Lung (tissue), 12 donors: ENCODE results near the gene PLEKHG3. TPM values are rescaled to one million over a fixed set of nuclear protein-coding genes. Genes with fewer than 3 reads are reported as not detected.
"Not testable (repeated sequence)": the region's sequence is repeated elsewhere in the genome, so short reads cannot be mapped to it uniquely, and the experiment has no call there.

Experiments used
- ATAC-seq: fragments of 200-7000 bp; cut with Tn5 transposase; one replicate; pipeline ENCODE4 v1.9.1; 2020; ENCODE audit warnings: moderate number of reproducible peaks; ENCODE audit not compliant: insufficient read depth, low FRiP score
- DNase-seq, 3 donors: peaks; one replicate each; pipeline ENCODE4 v3.0.0-alpha.2; 2013 to 2017
- H3K27ac ChIP-seq, 2 donors: one replicate each; pipeline ENCODE4 v1.5.1; 2013; ENCODE audit warnings: mild to moderate bottlenecking in 2 of 2, moderate library complexity in 2 of 2, control low read depth in 1 of 2, inconsistent platforms in 1 of 2, low read depth in 1 of 2, low read length in 1 of 2
- H3K27me3 ChIP-seq, 3 donors: one replicate each; pipeline ENCODE4 v1.5.1; 2013; ENCODE audit warnings: low read length in 2 of 3; ENCODE audit not compliant: control insufficient read depth in 3 of 3, insufficient read depth in 3 of 3
- H3K36me3 ChIP-seq, 4 donors: one replicate each; pipeline ENCODE4 v1.5.1; 2013; ENCODE audit warnings: low read length in 4 of 4, mild to moderate bottlenecking in 1 of 4, moderate library complexity in 1 of 4; ENCODE audit not compliant: control insufficient read depth in 4 of 4, insufficient read depth in 4 of 4
- H3K4me1 ChIP-seq, 5 donors: one replicate each; pipeline ENCODE4 v1.5.1; 2013; ENCODE audit warnings: low read length in 5 of 5, mild to moderate bottlenecking in 2 of 5, moderate library complexity in 1 of 5; ENCODE audit not compliant: control insufficient read depth in 5 of 5, insufficient read depth in 5 of 5
- H3K4me3 ChIP-seq: one replicate; pipeline ENCODE4 v1.5.1; 2013; ENCODE audit warnings: mild to moderate bottlenecking, control low read depth, moderate library complexity
- H3K9ac ChIP-seq, 2 donors: one replicate each; pipeline ENCODE4 v1.5.1; 2013; ENCODE audit warnings: low read length in 2 of 2, control low read depth in 1 of 2; ENCODE audit not compliant: insufficient read depth in 1 of 2
- H3K9me3 ChIP-seq, 4 donors: one replicate each; pipeline ENCODE4 v1.5.1; 2013; ENCODE audit warnings: low read length in 3 of 4, mild to moderate bottlenecking in 1 of 4, moderate library complexity in 1 of 4; ENCODE audit not compliant: control insufficient read depth in 4 of 4, insufficient read depth in 3 of 4
- WGBS, 2 donors: extraction: QIAGEN DNeasy Blood & Tissue Kit; methylation state at CpG; one replicate each; pipeline ENCODE4 v1.1.7; 2013; 5-methylcytosine and 5-hydroxymethylcytosine counted together
- polyA plus RNA-seq, 2 donors: library from polyadenylated mRNA; stranded (reverse); fragments of 200-250 nt; gene quantifications; one replicate each; pipeline ENCODE4 v1.2.1, GENCODE V29; 2013
- total RNA-seq, 2 donors: library from RNA; depleted of rRNA in 1 of 2; stranded (reverse); fragments of >200 nt in 1 of 2; gene quantifications; one replicate each; pipeline ENCODE4 v1.2.1, GENCODE V29; 2014 to 2021
- TF ChIP-seq, protein P1 (sequence below): IDR thresholded peaks from 2 replicates; pipeline ENCODE4 v1.5.1; 2012; ENCODE audit warnings: mild to moderate bottlenecking; ENCODE audit errors: control extremely low read depth, extremely low read depth
- donor health status: control.
- donor health status: control.
- donor health status: Bipolar disorder and iron deficiency.
- donor health status: healthy.
- donor health status: DM: yes; HTN: yes; CAD: no.

PLEKHG3 gene
- total and polyA plus RNA-seq, 4 donors = 11.0 to 43.5 (median 21.5) TPM

DNA sequence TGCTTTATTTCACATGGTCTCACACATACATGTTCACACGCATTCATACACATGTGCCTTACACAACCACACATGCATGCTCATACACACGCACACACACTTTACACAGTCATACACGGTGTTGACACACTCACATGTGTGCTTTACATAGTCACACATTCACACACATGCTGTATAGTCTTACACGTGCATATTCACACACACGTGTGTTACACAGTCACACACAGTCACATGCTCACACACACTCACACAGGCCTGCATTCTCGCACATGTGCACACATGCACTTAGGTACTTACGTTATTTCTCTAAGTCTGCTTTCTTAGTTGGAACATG is 18.0 kb upstream of the PLEKHG3 start:
- Histone ChIP-seq H3K27me3 (no peaks in the 10 kb centered on the region), H3K9me3 (no peaks in the 10 kb centered on the region), H3K9ac (no peak overlapping the region), H3K4me3 (no peak overlapping the region), H3K4me1 (peaks cover 0 to 11% (median 2%) of the 10 kb centered on the region in 5 donors), H3K36me3 (no peaks in the 10 kb centered on the region), H3K27ac (no peak overlapping the region)
- TF ChIP-seq, protein P1, sequence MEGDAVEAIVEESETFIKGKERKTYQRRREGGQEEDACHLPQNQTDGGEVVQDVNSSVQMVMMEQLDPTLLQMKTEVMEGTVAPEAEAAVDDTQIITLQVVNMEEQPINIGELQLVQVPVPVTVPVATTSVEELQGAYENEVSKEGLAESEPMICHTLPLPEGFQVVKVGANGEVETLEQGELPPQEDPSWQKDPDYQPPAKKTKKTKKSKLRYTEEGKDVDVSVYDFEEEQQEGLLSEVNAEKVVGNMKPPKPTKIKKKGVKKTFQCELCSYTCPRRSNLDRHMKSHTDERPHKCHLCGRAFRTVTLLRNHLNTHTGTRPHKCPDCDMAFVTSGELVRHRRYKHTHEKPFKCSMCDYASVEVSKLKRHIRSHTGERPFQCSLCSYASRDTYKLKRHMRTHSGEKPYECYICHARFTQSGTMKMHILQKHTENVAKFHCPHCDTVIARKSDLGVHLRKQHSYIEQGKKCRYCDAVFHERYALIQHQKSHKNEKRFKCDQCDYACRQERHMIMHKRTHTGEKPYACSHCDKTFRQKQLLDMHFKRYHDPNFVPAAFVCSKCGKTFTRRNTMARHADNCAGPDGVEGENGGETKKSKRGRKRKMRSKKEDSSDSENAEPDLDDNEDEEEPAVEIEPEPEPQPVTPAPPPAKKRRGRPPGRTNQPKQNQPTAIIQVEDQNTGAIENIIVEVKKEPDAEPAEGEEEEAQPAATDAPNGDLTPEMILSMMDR = no peak
- no peak for DNase-seq
- WGBS, 2 donors = 82 to 83% methylated on average over 7 of the region's 7 CpGs
- ATAC-seq = no peak

DNA sequence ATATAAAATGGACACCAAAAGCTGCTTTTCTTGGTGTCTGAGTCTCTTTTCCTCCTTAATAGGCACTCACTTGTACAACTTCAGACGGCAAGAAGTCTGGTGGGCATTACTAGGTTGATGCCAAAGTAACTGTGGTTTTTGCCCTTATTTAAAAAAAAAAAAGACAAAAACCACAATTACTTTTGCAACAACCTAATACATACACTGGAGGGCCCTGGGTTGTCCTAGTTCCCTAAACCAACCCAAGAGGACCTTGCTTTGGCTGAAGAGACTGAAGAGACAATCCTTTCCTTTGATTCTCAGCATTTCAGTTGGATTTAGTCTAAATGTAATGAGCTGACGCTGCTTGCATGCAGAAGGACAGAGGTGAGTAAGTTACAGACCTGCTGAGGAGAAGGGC is 16.2 kb upstream of the PLEKHG3 start:
- H3K4me3 ChIP-seq = no peak overlapping the region
- H3K4me1 ChIP-seq = peaks cover 0 to 6% (median 0%) of the 10 kb centered on the region in 5 donors
- H3K27me3 ChIP-seq = no peaks in the 10 kb centered on the region
- TF ChIP-seq, protein P1 = no peak
- ATAC-seq = no peak
- H3K9me3 ChIP-seq = no peaks in the 10 kb centered on the region
- H3K9ac ChIP-seq = no peak overlapping the region
- no peak overlapping the region for H3K27ac ChIP-seq
- WGBS, 2 donors = 31 to 59% methylated on average over 2 of the region's 2 CpGs
- H3K36me3 ChIP-seq = no peaks in the 10 kb centered on the region
- no peak for DNase-seq

DNA sequence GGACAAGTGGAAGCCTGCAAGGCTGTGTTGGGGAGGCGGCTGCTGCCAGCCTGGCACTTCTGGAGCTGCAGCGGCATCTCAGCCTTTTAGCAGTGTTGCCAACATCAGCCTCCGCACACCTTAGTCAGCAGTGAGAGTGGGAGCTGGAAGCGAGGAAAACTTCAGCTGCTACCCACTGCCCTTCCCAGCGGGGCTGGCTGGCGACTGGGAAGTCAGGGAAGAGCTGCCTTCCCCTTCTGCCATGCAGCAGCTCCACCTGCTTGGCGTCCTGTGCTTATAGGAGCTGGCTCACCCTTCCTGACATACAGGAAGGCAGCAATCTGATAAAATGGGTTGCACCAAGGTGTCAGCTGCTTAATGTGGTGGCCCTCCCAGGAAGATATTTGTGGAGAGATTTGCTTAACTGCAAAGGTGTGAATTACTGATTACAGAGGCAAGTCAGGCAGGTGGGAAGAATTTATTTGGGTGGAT is 15.4 kb upstream of the PLEKHG3 start:
- no peak overlapping the region for H3K9ac ChIP-seq
- peaks cover 0 to 14% (median 2%) of the 10 kb centered on the region in 5 donors for H3K4me1 ChIP-seq
- no peak overlapping the region for H3K27ac ChIP-seq
- TF ChIP-seq, protein P1 = no peak
- WGBS, 2 donors = 64 to 73% methylated on average over 7 of the region's 7 CpGs
- H3K4me3 ChIP-seq = no peak overlapping the region
- H3K27me3 ChIP-seq = no peaks in the 10 kb centered on the region
- H3K9me3 ChIP-seq = no peaks in the 10 kb centered on the region
- DNase-seq (no peak), ATAC-seq (no peak)
- no peaks in the 10 kb centered on the region for H3K36me3 ChIP-seq

DNA sequence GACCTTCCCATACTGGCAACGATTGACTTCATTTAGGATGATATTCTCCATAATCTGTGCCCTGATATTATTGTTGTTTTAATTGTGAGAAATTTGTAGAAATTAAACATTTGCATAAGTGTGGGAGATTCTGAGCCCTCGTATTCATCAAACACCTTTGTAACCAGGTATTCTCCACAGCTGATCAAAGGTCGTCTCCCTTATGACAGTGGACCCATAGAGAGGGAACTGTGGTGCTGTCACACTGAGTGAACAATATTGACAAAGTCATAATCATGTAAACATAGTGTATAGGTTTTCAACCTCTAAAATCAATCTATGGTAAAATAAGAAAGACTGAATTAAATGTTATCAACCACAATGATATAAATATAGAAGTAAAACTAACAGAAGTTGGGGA is 14.9 kb upstream of the PLEKHG3 start:
- ATAC-seq = no peak

DNA sequence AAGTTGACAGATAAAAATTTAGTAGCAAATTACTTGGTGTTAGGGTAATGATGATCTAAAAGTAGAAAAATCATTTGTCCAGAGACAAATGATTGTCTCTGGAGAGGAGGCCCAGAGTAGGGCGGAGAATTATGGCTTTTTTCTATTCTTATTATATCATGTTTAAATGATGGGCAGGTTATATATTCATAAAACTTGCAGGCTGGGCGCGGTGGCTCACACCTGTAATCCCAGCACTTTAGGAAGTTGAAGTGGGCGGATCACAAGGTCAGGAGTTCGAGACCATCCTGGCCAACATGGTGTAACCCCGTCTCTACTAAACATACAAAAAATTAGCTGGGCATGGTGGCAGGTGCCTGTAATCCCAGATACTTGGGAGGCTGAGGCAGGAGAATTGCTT is 13.6 kb upstream of the PLEKHG3 start:
- not testable (repeated sequence) for H3K4me3 ChIP-seq, DNase-seq, ATAC-seq, H3K9me3 ChIP-seq, H3K36me3 ChIP-seq, H3K27ac ChIP-seq, H3K9ac ChIP-seq, H3K27me3 ChIP-seq
- WGBS, 2 donors = 90 to 92% methylated on average over 6 of the region's 6 CpGs
- peaks cover 0 to 25% (median 2%) of the 10 kb centered on the region in 5 donors for H3K4me1 ChIP-seq

More for the DNA sequence above, 14.9 kb upstream of the PLEKHG3 start:
- TF ChIP-seq, protein P1 = no peak
- peaks cover 0 to 18% (median 2%) of the 10 kb centered on the region in 5 donors for H3K4me1 ChIP-seq
- H3K27ac ChIP-seq = no peak overlapping the region
- no peaks in the 10 kb centered on the region for H3K27me3 ChIP-seq
- no peak overlapping the region for H3K4me3 ChIP-seq
- H3K9ac ChIP-seq = no peak overlapping the region
- H3K36me3 ChIP-seq = no peaks in the 10 kb centered on the region
- 70 to 72% methylated on average over 3 of the region's 3 CpGs for WGBS, 2 donors
- no peak for DNase-seq
- no peaks in the 10 kb centered on the region for H3K9me3 ChIP-seq
